Peyer's patch (tissue), 4 donors: ENCODE measurements around the gene CYBA.

Experiments used
- CTCF ChIP-seq, 6 experiments: fragments of 450-650 bp in 4 of 6; fragments of 200-600 bp in 2 of 6; sonication (generic) in 1 of 6; IDR thresholded peaks; one replicate each; pipeline ENCODE4 v1.5.1; 2017 to 2019; ENCODE audit warnings: antibody characterized with exemption in 6 of 6, mild to moderate bottlenecking in 3 of 6, moderate library complexity in 1 of 6
- POLR2A ChIP-seq, 2 donors: fragments of 450-650 bp; IDR thresholded peaks; one replicate each; pipeline ENCODE4 v1.5.1; 2017; ENCODE audit warnings: antibody characterized with exemption in 2 of 2, mild to moderate bottlenecking in 2 of 2, moderate library complexity in 2 of 2

- TF ChIP-seq CTCF (IDR thresholded peaks at IDR 0.05) = no peak
- TF ChIP-seq POLR2A (IDR thresholded peaks at IDR 0.05) = no peak
Observed at GRCh38 chr16:88671806-88672205, 21.0 kb upstream of the CYBA start.
